Transverse colon (tissue), 3 donors: ENCODE results near the gene ARHGAP21.

Experiments used
- CTCF ChIP-seq, 5 experiments: fragments of 200-600 bp in 3 of 5; fragments of 450-650 bp in 2 of 5; sonication (generic) in 3 of 5; IDR thresholded peaks; 1 replicate in 2 of 5; 2 replicates in 3 of 5; pipeline ENCODE4 v1.5.1; 2016 to 2017; ENCODE audit warnings: antibody characterized with exemption in 5 of 5, inconsistent platforms in 3 of 5, mild to moderate bottlenecking in 2 of 5, moderate library complexity in 1 of 5
- POLR2A ChIP-seq: fragments of 450-650 bp; IDR thresholded peaks from one replicate; pipeline ENCODE4 v1.6.1; 2016; ENCODE audit warnings: antibody characterized with exemption, mild to moderate bottlenecking, moderate library complexity

- TF ChIP-seq POLR2A, result no peak
- TF ChIP-seq CTCF (IDR thresholded peaks at IDR 0.05), result no peak
Observed at GRCh38 chr10:24553051-24553612, 170.6 kb downstream of the ARHGAP21 start.
